Measurements from ENCODE around the gene XPA.

DNA sequence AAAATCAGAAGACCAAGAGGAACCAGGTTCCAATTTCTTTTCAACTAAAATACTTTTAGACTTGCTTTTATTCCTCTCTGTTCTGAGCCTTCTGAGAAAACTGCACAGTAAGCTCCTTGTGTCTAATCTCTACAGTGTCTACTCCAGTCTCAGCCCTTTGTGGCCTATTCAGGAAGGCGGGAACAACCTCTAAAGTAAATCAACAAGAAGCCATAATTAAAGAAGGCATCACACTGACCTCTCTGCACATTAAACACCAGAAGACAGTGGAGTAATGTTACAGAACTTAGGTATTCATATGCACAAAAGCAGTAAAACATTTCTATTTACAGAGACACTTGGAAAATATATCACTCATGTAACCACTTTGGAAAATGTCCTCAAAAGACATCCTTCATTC, 14.9 kb downstream of the XPA start:
- no peak for TF ChIP-seq POLR2A (IDR thresholded peaks at IDR 0.05)
- TF ChIP-seq, protein P1, sequence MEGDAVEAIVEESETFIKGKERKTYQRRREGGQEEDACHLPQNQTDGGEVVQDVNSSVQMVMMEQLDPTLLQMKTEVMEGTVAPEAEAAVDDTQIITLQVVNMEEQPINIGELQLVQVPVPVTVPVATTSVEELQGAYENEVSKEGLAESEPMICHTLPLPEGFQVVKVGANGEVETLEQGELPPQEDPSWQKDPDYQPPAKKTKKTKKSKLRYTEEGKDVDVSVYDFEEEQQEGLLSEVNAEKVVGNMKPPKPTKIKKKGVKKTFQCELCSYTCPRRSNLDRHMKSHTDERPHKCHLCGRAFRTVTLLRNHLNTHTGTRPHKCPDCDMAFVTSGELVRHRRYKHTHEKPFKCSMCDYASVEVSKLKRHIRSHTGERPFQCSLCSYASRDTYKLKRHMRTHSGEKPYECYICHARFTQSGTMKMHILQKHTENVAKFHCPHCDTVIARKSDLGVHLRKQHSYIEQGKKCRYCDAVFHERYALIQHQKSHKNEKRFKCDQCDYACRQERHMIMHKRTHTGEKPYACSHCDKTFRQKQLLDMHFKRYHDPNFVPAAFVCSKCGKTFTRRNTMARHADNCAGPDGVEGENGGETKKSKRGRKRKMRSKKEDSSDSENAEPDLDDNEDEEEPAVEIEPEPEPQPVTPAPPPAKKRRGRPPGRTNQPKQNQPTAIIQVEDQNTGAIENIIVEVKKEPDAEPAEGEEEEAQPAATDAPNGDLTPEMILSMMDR (IDR thresholded peaks at IDR 0.05): no peak
